ENCODE measurements around the gene SMC4. TPM values are rescaled to one million over a fixed set of nuclear protein-coding genes. Genes with fewer than 3 reads are reported as not detected.

Gene SMC4
- total and polyA plus RNA-seq, 2 of the 8 experiments (the other 6 are each of a cell fraction or from before 2014, with no cell fraction given) = 26.6 to 118 TPM

DNA sequence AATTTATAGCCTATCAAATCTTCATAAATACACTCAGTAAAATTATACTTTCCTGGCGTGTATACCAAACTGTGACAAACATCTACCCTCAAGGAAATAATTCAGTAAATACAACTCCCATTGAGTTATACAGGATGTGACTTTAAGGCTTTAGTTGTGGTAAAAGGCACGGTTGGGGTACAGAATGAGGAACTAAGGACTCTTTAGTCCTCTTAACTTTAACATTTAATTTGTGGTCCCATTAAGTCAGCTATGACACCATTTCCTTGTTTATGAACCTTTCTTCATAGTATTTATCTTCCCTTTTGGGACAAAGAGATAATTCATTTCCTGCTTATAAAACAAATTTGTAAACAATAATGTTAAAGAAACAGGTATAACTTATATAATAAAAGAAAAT is 30.6 kb upstream of the SMC4 start (continued):
- TF ChIP-seq, protein P1, sequence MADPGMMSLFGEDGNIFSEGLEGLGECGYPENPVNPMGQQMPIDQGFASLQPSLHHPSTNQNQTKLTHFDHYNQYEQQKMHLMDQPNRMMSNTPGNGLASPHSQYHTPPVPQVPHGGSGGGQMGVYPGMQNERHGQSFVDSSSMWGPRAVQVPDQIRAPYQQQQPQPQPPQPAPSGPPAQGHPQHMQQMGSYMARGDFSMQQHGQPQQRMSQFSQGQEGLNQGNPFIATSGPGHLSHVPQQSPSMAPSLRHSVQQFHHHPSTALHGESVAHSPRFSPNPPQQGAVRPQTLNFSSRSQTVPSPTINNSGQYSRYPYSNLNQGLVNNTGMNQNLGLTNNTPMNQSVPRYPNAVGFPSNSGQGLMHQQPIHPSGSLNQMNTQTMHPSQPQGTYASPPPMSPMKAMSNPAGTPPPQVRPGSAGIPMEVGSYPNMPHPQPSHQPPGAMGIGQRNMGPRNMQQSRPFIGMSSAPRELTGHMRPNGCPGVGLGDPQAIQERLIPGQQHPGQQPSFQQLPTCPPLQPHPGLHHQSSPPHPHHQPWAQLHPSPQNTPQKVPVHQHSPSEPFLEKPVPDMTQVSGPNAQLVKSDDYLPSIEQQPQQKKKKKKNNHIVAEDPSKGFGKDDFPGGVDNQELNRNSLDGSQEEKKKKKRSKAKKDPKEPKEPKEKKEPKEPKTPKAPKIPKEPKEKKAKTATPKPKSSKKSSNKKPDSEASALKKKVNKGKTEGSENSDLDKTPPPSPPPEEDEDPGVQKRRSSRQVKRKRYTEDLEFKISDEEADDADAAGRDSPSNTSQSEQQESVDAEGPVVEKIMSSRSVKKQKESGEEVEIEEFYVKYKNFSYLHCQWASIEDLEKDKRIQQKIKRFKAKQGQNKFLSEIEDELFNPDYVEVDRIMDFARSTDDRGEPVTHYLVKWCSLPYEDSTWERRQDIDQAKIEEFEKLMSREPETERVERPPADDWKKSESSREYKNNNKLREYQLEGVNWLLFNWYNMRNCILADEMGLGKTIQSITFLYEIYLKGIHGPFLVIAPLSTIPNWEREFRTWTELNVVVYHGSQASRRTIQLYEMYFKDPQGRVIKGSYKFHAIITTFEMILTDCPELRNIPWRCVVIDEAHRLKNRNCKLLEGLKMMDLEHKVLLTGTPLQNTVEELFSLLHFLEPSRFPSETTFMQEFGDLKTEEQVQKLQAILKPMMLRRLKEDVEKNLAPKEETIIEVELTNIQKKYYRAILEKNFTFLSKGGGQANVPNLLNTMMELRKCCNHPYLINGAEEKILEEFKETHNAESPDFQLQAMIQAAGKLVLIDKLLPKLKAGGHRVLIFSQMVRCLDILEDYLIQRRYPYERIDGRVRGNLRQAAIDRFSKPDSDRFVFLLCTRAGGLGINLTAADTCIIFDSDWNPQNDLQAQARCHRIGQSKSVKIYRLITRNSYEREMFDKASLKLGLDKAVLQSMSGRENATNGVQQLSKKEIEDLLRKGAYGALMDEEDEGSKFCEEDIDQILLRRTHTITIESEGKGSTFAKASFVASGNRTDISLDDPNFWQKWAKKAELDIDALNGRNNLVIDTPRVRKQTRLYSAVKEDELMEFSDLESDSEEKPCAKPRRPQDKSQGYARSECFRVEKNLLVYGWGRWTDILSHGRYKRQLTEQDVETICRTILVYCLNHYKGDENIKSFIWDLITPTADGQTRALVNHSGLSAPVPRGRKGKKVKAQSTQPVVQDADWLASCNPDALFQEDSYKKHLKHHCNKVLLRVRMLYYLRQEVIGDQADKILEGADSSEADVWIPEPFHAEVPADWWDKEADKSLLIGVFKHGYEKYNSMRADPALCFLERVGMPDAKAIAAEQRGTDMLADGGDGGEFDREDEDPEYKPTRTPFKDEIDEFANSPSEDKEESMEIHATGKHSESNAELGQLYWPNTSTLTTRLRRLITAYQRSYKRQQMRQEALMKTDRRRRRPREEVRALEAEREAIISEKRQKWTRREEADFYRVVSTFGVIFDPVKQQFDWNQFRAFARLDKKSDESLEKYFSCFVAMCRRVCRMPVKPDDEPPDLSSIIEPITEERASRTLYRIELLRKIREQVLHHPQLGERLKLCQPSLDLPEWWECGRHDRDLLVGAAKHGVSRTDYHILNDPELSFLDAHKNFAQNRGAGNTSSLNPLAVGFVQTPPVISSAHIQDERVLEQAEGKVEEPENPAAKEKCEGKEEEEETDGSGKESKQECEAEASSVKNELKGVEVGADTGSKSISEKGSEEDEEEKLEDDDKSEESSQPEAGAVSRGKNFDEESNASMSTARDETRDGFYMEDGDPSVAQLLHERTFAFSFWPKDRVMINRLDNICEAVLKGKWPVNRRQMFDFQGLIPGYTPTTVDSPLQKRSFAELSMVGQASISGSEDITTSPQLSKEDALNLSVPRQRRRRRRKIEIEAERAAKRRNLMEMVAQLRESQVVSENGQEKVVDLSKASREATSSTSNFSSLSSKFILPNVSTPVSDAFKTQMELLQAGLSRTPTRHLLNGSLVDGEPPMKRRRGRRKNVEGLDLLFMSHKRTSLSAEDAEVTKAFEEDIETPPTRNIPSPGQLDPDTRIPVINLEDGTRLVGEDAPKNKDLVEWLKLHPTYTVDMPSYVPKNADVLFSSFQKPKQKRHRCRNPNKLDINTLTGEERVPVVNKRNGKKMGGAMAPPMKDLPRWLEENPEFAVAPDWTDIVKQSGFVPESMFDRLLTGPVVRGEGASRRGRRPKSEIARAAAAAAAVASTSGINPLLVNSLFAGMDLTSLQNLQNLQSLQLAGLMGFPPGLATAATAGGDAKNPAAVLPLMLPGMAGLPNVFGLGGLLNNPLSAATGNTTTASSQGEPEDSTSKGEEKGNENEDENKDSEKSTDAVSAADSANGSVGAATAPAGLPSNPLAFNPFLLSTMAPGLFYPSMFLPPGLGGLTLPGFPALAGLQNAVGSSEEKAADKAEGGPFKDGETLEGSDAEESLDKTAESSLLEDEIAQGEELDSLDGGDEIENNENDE (IDR thresholded peaks at IDR 0.05; ENCODE audit: insufficient replicate concordance, low read length) = no peak
- TF ChIP-seq SP1 (IDR thresholded peaks at IDR 0.05; ENCODE audit: low read depth, low read length) = no peak
- no peak for TF ChIP-seq SP4 (IDR thresholded peaks at IDR 0.05; ENCODE audit: low read length)
- TF ChIP-seq PHF8 (conservative IDR thresholded peaks at IDR 0.05; ENCODE audit: low read depth, low read length) = no peak
- no peak for TF ChIP-seq RFX5 (IDR thresholded peaks at IDR 0.05; ENCODE audit: borderline replicate concordance, low read depth, low read length)
- no peak for TF ChIP-seq ASH2L (IDR thresholded peaks at IDR 0.05; ENCODE audit: low read length)
- TF ChIP-seq YY1 (IDR thresholded peaks at IDR 0.05; ENCODE audit: low read depth, low read length) = no peak
- no peak for TF ChIP-seq TBP (IDR thresholded peaks at IDR 0.05; ENCODE audit: low read depth, low read length)
- no peak for TF ChIP-seq KDM1A (IDR thresholded peaks at IDR 0.05; ENCODE audit: borderline replicate concordance, low read length)
- no peak for TF ChIP-seq NANOG (IDR thresholded peaks at IDR 0.05; ENCODE audit: insufficient read depth, low read depth, low read length, poor library complexity, severe bottlenecking)
- no peak for TF ChIP-seq RBBP5 (IDR thresholded peaks at IDR 0.05; ENCODE audit: borderline replicate concordance, low read depth, low read length)
- TF ChIP-seq SAP30 (IDR thresholded peaks at IDR 0.05; ENCODE audit: insufficient read depth, insufficient replicate concordance, low read length) = no peak
- no peak for TF ChIP-seq SIRT6 (IDR thresholded peaks at IDR 0.05; ENCODE audit: low read length)
